GM12878 (cell line): ENCODE results near the gene ABCC5. TPM values are rescaled to one million over a fixed set of nuclear protein-coding genes. Genes with fewer than 3 reads are reported as not detected.

Experiments
- ATAC-seq: fragments of 200-7000 bp; cut with Tn5 transposase; 3 replicates; pipeline ENCODE4 v1.9.1; 2020; ENCODE audit warnings: mild to moderate bottlenecking, moderate library complexity
- BruUV-seq: library from RNA; stranded (reverse); fragments of 400-500 nt; replicated peaks from 2 replicates; lab custom pipeline; 2021; lab: Mats Ljungman, UMichigan
- CTCF ChIA-PET: fragments of 300-600 bp; sonication (Branson Sonifier 250); formaldehyde crosslinking; extraction: SDS; loops from one replicate; lab custom pipeline; 2021; ENCODE audit warnings: inconsistent platforms; lab: Yijun Ruan, JAX
- POLR2A ChIA-PET: fragments of 350-600 bp; formaldehyde crosslinking; extraction: SDS; loops from one replicate; lab custom pipeline; 2021; ENCODE audit warnings: inconsistent platforms; lab: Charles Lee
- RAD21 ChIA-PET: fragments of 300-600 bp; sonication (Branson Sonifier 250); formaldehyde crosslinking; loops from one replicate; lab custom pipeline; 2023; ENCODE audit warnings: antibody characterized with exemption; ENCODE audit not compliant: unreplicated experiment; lab: Charles Lee
- SMC1A ChIA-PET: fragments of 300-600 bp; sonication (Branson Sonifier 250); formaldehyde crosslinking; loops from one replicate; lab custom pipeline; 2023; ENCODE audit not compliant: unreplicated experiment, uncharacterized antibody; lab: Charles Lee
- DNase-seq: peaks from one replicate; pipeline ENCODE4 v3.0.0-alpha.2; 2011; ENCODE audit warnings: low read depth, low spot score
- FAIRE-seq: peaks from 3 replicates; lab custom pipeline; 2011; peaks lifted over from hg19 to GRCh38; lab: Jason Lieb, UNC
- H2AFZ ChIP-seq: 2 replicates; pipeline ENCODE4 v1.6.0; 2011; ENCODE audit warnings: low read depth, low read length, control low read depth; ENCODE audit not compliant: control insufficient read depth
- H3K27ac ChIP-seq: 2 replicates; pipeline ENCODE4 v1.5.1; 2011; ENCODE audit warnings: control low read depth; ENCODE audit not compliant: control insufficient read depth, insufficient read depth
- H3K27me3 ChIP-seq, 2 experiments: replicated peaks in 1 of 2; 2 replicates each; pipeline versions ENCODE4 v1.6.0 to v1.6.1; 2011; ENCODE audit warnings: low read length in 1 of 2; ENCODE audit not compliant: control insufficient read depth in 2 of 2, insufficient read depth in 2 of 2
- H3K36me3 ChIP-seq, 2 experiments: 2 replicates each; pipeline ENCODE4 v1.5.1; 2011; ENCODE audit warnings: low read length in 1 of 2; ENCODE audit not compliant: control insufficient read depth in 2 of 2, insufficient read depth in 2 of 2
- H3K4me1 ChIP-seq: 2 replicates; pipeline ENCODE4 v1.6.1; 2011; ENCODE audit warnings: mild to moderate bottlenecking, low read length, moderate library complexity, mixed read lengths; ENCODE audit not compliant: control insufficient read depth, insufficient read depth
- H3K4me2 ChIP-seq: 2 replicates; pipeline ENCODE4 v1.6.0; 2011; ENCODE audit warnings: control low read depth; ENCODE audit not compliant: control insufficient read depth, insufficient read depth
- H3K4me3 ChIP-seq: fragments of 200-600 bp; sonication (generic); 2 replicates; pipeline ENCODE4 v1.5.1; 2016
- H3K79me2 ChIP-seq: 2 replicates; pipeline ENCODE4 v1.6.0; 2011; ENCODE audit warnings: low read length; ENCODE audit not compliant: control insufficient read depth, insufficient read depth
- H3K9ac ChIP-seq: 2 replicates; pipeline ENCODE4 v1.8.0; 2011; ENCODE audit warnings: low read length, control low read depth, mixed read lengths; ENCODE audit not compliant: control insufficient read depth, insufficient read depth
- H3K9me3 ChIP-seq: replicated peaks from 3 replicates; pipeline ENCODE4 v1.5.1; 2011; ENCODE audit warnings: mild to moderate bottlenecking, low read length; ENCODE audit not compliant: control insufficient read depth, insufficient read depth
- H4K20me1 ChIP-seq: 2 replicates; pipeline ENCODE4 v1.6.0; 2011; ENCODE audit not compliant: control insufficient read depth, insufficient read depth
- ATF7 ChIP-seq: fragments of 450-650 bp; IDR thresholded peaks from 2 replicates; pipeline ENCODE4 v1.6.1; 2016; ENCODE audit warnings: low read depth, mild to moderate bottlenecking
- BACH1 ChIP-seq: fragments of 450-650 bp; IDR thresholded peaks from 2 replicates; pipeline ENCODE4 v1.6.1; 2017; ENCODE audit warnings: mild to moderate bottlenecking, borderline replicate concordance
- CHD1 ChIP-seq: IDR thresholded peaks from 2 replicates; pipeline ENCODE4 v1.6.1; 2012; ENCODE audit warnings: low read depth, low read length, improper control_type of control experiment
- EP300 ChIP-seq, 2 experiments: fragments of 150-350 bp in 1 of 2; IDR thresholded peaks; 2 replicates each; pipeline ENCODE4 v1.6.1; 2011 to 2012; ENCODE audit warnings: low read depth in 2 of 2, low read length in 2 of 2, borderline replicate concordance in 1 of 2, improper control_type of control experiment in 1 of 2, inconsistent platforms in 1 of 2; ENCODE audit not compliant: control insufficient read depth in 1 of 2
- HDGF ChIP-seq: fragments of 450-650 bp; IDR thresholded peaks from 2 replicates; pipeline ENCODE4 v1.6.1; 2016; ENCODE audit warnings: antibody characterized with exemption
- IKZF2 ChIP-seq, 2 experiments: fragments of 450-650 bp; IDR thresholded peaks; 2 replicates each; pipeline ENCODE4 v1.6.1; 2017; ENCODE audit warnings: mild to moderate bottlenecking in 2 of 2, moderate library complexity in 2 of 2
- KLF5 ChIP-seq: fragments of 450-650 bp; IDR thresholded peaks from 2 replicates; pipeline ENCODE4 v1.6.1; 2014; ENCODE audit warnings: mild to moderate bottlenecking; ENCODE audit not compliant: partially characterized antibody
- MTA2 ChIP-seq: fragments of 450-650 bp; IDR thresholded peaks from 2 replicates; pipeline ENCODE4 v1.6.1; 2016; ENCODE audit warnings: low read depth, mild to moderate bottlenecking, moderate library complexity
- MTA3 ChIP-seq: IDR thresholded peaks from 2 replicates; pipeline ENCODE4 v1.6.1; 2012; ENCODE audit warnings: low read length, inconsistent platforms, borderline replicate concordance
- NFYA ChIP-seq: IDR thresholded peaks from 2 replicates; pipeline ENCODE4 v1.6.1; 2011; ENCODE audit warnings: low read depth, mild to moderate bottlenecking, low read length, improper control_type of control experiment, borderline replicate concordance
- NR2F1 ChIP-seq: fragments of 450-650 bp; conservative IDR thresholded peaks from 2 replicates; pipeline ENCODE4 v1.6.1; 2017; ENCODE audit warnings: mild to moderate bottlenecking
- SIX5 ChIP-seq: IDR thresholded peaks from 2 replicates; pipeline ENCODE4 v1.6.1; 2011; ENCODE audit warnings: mild to moderate bottlenecking, low read depth, low read length, moderate library complexity; ENCODE audit not compliant: severe bottlenecking
- SRF ChIP-seq, 2 experiments: IDR thresholded peaks; 2 replicates each; pipeline ENCODE4 v1.6.1; 2011; ENCODE audit warnings: low read depth in 2 of 2, low read length in 2 of 2, mild to moderate bottlenecking in 1 of 2, moderate library complexity in 1 of 2
- YBX1 ChIP-seq: fragments of 450-650 bp; IDR thresholded peaks from 2 replicates; pipeline ENCODE4 v1.6.1; 2016; ENCODE audit warnings: antibody characterized with exemption
- ZBED1 ChIP-seq: IDR thresholded peaks from 2 replicates; pipeline ENCODE4 v1.6.1; 2016; ENCODE audit warnings: borderline replicate concordance
- ZNF207 ChIP-seq: fragments of 450-650 bp; IDR thresholded peaks from 2 replicates; pipeline ENCODE4 v1.6.1; 2014; ENCODE audit warnings: antibody characterized with exemption, mild to moderate bottlenecking, borderline replicate concordance
- WGBS: methylation state at CpG from one replicate; pipeline ENCODE4 v1.1.6; 2016; ENCODE audit warnings: low lambda C conversion rate; ENCODE audit not compliant: insufficient replicate concordance, insufficient coverage; ENCODE audit errors: missing lambda C conversion rate; 5-methylcytosine and 5-hydroxymethylcytosine counted together
- in situ Hi-C: fragments of 300-500 bp; cut with MboI; formaldehyde crosslinking; loops from 9 replicates; pipeline ENCODE4 v1.14.3; 2018; ENCODE audit warnings: mixed read lengths
- intact Hi-C: fragments of 100-400 bp; cut with micrococcal nuclease; formaldehyde crosslinking; loops from one replicate; pipeline ENCODE4 v1.14.2; 2022; ENCODE audit not compliant: unreplicated experiment
- polyA plus RNA-seq, 11 experiments: library from polyadenylated mRNA; depleted of rRNA in 4 of 11; unstranded in 6 of 11; stranded (reverse) in 5 of 11; fragments of >200 nt; fragmentation: Nextera tagmentation in 4 of 11; fragmentation: Illumina TruSeq in 1 of 11; extraction: Ambion mirVana in 4 of 11; extraction: Trizol in 1 of 11; gene quantifications; 1 replicate in 1 of 11; 2 replicates in 10 of 11; pipeline versions ENCODE4 v1.2.1 to v1.2.3, GENCODE V29; 2011 to 2016; ENCODE audit warnings: inconsistent platforms in 2 of 11, missing spikeins in 2 of 11, low read depth in 1 of 11
- total RNA-seq, 4 experiments: library from RNA; depleted of rRNA in 3 of 4; stranded (reverse); fragments of >200 nt in 3 of 4; fragmentation: Illumina TruSeq in 1 of 4; extraction: Trizol in 1 of 4; gene quantifications; 2 replicates each; pipeline versions ENCODE4 v1.2.1 to v1.2.3, GENCODE V29; 2013 to 2021
- TF ChIP-seq, protein P1 (sequence below): fragments of 450-650 bp; formaldehyde crosslinking; IDR thresholded peaks from 2 replicates; pipeline ENCODE4 v1.4.0; 2020; ENCODE audit warnings: mild to moderate bottlenecking, moderate library complexity

Gene ABCC5
- total and polyA plus RNA-seq, 10 of the 15 experiments (the other 5 are each of a cell fraction or from before 2014, with no cell fraction given) = 6.0 to 17.8 (median 9.7) TPM

DNA sequence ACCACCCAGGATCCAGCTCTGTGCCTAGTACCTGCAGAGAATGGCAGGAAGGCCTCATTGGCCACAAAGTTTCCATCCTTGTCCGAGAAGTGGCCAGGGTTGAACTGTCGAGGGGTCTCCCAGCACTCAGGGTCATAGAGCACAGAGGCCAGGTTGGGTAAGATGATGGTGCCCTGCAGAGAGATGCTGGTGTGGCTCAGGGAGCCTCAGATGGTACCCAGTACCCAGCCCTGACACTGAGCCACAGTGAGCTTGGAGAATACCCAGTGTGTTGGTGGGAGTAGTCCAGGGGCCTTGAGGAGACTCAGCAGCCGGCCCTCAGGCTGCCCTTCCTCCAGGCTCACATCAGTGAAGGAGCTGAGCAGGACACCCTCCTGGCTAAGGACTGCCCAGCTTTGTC lies 121.5 kb downstream of the ABCC5 start (continued):
- no peak for TF ChIP-seq NR2F1

DNA sequence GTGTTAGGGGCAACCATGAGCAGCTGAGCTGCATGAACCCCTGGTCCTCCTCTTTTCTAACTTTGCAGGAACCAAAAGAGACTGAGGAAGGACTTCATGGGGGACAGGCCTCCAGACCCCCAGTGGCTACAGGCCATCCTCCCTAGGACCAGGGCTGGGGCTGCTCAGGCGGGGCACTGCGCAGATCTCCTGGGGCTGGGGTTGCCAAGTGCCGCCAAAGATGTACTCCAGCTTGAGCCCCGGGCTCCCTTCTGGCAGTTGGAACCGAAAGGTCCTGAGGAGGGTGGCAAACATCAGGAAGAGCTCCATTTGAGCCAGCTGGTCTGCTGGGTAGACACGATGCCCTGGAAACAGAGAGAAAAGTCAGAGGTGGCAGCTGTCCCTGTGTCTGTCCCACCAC lies 121.9 kb downstream of the ABCC5 start:
- no peak for ATAC-seq
- Histone ChIP-seq H3K9me3 (no peaks in the 10 kb centered on the region), H3K36me3 (no peaks in the 10 kb centered on the region), H3K27ac (no peak overlapping the region), H4K20me1 (no peaks in the 10 kb centered on the region), H3K79me2 (no peaks in the 10 kb centered on the region), H3K4me3 (no peak overlapping the region), H3K4me2 (no peak overlapping the region), H3K4me1 (peaks cover 8% of the 10 kb centered on the region; the same call in 1 of the 2 replicates), H3K27me3 (no peaks in the 10 kb centered on the region), H3K9ac (no peak overlapping the region), H2AFZ (no peak overlapping the region)
- ChIA-PET SMC1A (interaction anchor here (0.5 to 4.3 kb wide), 21 partner anchors 10 to 1792 kb away, joined by 3 to 32 read pairs (median 3); partner anchors contain the start of genes ABCC5, EEF1AKMT4 and PARL), POLR2A (interaction anchor here (0.6 to 0.9 kb wide), 2 partner anchors 122 to 323 kb away, joined by 3 to 4 read pairs; partner anchors contain the start of gene ABCC5), CTCF (interaction anchor here (0.5 to 4.8 kb wide), 41 partner anchors 9 to 665 kb away, joined by 3 to 84 read pairs (median 4); partner anchors contain the start of genes ABCC5, EEF1AKMT4, EIF2B5 and PARL), RAD21 (interaction anchor here (0.6 to 4.2 kb wide), 18 partner anchors 9 to 439 kb away, joined by 3 to 28 read pairs (median 4); partner anchors contain the start of genes ABCC5, EEF1AKMT4 and VWA5B2)
- no peak for FAIRE-seq
- no peak for DNase-seq
- no TSS peak for BruUV-seq
- in situ Hi-C loops = loop anchor here (10.0 kb wide), 1 partner anchor 619 kb away; no protein-coding TSS in a partner anchor
- intact Hi-C loops = loop anchor here (1.0 to 10.0 kb wide), 5 partner anchors 122 to 647 kb away; partner anchors contain the start of genes ABCC5 and EIF2B5
- WGBS = 72% methylated on average over 6 of the region's 6 CpGs
- TF ChIP-seq MTA3 (no peak), ZBED1 (no peak), NFYA (no peak), BACH1 (no peak), ATF7 (no peak), HDGF (no peak), SRF (IDR thresholded peaks at IDR 0.05; ENCODE audit: low read depth in 2 of 2, low read length in 2 of 2) (no peak), IKZF2 (IDR thresholded peaks at IDR 0.05) (no peak), KLF5 (no peak), YBX1 (no peak), ZNF207 (no peak), EP300 (IDR thresholded peaks at IDR 0.05; ENCODE audit: borderline replicate concordance in 1 of 2, control insufficient read depth in 1 of 2, low read depth in 2 of 2, low read length in 2 of 2) (no peak), MTA2 (no peak), CHD1 (no peak), SIX5 (no peak)
- TF ChIP-seq, protein P1, sequence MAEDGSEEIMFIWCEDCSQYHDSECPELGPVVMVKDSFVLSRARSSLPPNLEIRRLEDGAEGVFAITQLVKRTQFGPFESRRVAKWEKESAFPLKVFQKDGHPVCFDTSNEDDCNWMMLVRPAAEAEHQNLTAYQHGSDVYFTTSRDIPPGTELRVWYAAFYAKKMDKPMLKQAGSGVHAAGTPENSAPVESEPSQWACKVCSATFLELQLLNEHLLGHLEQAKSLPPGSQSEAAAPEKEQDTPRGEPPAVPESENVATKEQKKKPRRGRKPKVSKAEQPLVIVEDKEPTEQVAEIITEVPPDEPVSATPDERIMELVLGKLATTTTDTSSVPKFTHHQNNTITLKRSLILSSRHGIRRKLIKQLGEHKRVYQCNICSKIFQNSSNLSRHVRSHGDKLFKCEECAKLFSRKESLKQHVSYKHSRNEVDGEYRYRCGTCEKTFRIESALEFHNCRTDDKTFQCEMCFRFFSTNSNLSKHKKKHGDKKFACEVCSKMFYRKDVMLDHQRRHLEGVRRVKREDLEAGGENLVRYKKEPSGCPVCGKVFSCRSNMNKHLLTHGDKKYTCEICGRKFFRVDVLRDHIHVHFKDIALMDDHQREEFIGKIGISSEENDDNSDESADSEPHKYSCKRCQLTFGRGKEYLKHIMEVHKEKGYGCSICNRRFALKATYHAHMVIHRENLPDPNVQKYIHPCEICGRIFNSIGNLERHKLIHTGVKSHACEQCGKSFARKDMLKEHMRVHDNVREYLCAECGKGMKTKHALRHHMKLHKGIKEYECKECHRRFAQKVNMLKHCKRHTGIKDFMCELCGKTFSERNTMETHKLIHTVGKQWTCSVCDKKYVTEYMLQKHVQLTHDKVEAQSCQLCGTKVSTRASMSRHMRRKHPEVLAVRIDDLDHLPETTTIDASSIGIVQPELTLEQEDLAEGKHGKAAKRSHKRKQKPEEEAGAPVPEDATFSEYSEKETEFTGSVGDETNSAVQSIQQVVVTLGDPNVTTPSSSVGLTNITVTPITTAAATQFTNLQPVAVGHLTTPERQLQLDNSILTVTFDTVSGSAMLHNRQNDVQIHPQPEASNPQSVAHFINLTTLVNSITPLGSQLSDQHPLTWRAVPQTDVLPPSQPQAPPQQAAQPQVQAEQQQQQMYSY (CRISPR knock-in tag) = no peak
